GM12865 (cell line): ENCODE results near the gene FCN2.

Experiments
- DNase-seq: peaks from one replicate; pipeline ENCODE4 v3.0.0; 2010; ENCODE audit warnings: low read depth
- H3K4me3 ChIP-seq: 2 replicates; pipeline ENCODE4 v1.5.1; 2011; ENCODE audit warnings: mild to moderate bottlenecking, low read depth, low read length, control low read depth
- CTCF ChIP-seq: IDR thresholded peaks from 2 replicates; pipeline ENCODE4 v1.5.1; 2011; ENCODE audit warnings: low read length, control low read depth, low read depth, inconsistent platforms; ENCODE audit not compliant: insufficient read depth; ENCODE audit errors: missing control alignments

Gene FCN2

DNA sequence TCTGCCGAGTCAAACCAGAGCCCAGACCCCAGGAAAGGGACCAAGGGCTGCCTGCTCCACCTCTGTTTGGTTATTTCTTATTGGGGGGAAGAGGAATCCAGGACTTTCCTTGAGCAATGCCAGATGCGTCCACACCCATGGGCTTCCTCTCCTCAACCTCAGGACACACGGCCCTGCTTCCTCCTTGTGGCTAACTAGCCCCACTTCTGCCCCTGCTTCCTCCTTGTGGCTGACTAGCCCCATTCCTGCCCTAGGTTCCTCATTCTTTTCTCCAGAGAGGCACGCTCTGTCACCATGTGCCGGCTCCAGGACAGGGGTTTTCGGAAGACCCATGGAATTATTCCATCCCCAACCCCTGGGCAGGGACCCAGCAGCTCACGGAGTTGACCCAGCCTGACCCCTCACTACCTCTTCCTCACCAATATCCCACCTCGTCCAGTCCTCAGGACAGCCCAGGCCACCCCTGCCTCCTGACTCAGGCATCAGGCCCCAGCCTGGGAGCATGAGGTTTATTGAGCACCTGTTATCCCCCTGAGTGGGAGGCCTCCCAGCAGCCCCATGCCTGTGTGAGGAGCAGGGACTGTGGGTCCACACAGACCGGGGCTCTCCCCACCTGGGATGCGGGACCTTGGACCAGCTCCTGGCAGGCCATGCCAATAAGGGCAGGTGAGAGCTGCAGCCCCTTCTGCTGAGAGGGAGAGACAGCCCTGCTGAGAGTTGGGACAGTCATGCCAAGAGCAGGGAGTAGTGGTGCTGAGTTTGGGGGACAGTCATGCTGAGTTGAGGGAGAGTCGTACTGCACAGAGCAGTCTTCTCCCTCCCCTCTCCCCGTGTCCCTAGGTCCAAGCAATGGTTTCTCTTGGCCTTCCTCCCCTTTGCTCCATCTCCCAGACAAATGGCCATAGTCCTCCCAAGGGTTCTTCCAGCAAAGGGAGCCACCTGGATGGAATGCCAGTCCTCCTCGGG, 48.9 kb downstream of the FCN2 start:
- DNase-seq: peak; percentile 39
- H3K4me3 ChIP-seq: no peak overlapping the region
- no peak for TF ChIP-seq CTCF

GRCh38 chr9:134930398-134930797, 49.8 kb downstream of the FCN2 start:
- peak overlapping the region; percentile 17 for H3K4me3 ChIP-seq
- TF ChIP-seq CTCF: no peak
- peak; percentile 81 for DNase-seq

GRCh38 chr9:134932171-134932570, 51.6 kb downstream of the FCN2 start:
- no peak for DNase-seq
- peak overlapping the region; percentile 52 for H3K4me3 ChIP-seq
- TF ChIP-seq CTCF: no peak

GRCh38 chr9:134932606-134933005, 52.0 kb downstream of the FCN2 start:
- no peak for TF ChIP-seq CTCF
- H3K4me3 ChIP-seq: peak overlapping the region; percentile 52
- DNase-seq: peak; percentile 15

- DNase-seq: no peak
- H3K4me3 ChIP-seq: peak overlapping the region; percentile 21; the same call in 1 of the 2 replicates
- TF ChIP-seq CTCF: no peak
Measured at GRCh38 chr9:134933076-134933659, 52.6 kb downstream of the FCN2 start.

- no peak for TF ChIP-seq CTCF
- no peak for DNase-seq
- H3K4me3 ChIP-seq: no peak overlapping the region
Measured at GRCh38 chr9:134935056-134935640, 54.5 kb downstream of the FCN2 start.
